GM21825 (cell line): ENCODE measurements around the gene PEAK3.

ENCODE experiments used
- ATAC-seq: cut with Tn5 transposase; IDR thresholded peaks from one replicate; pipeline ENCODE4 v1.9.1; 2021; ENCODE audit warnings: mild to moderate bottlenecking, moderate library complexity; ENCODE audit not compliant: unreplicated experiment

PEAK3 gene

DNA sequence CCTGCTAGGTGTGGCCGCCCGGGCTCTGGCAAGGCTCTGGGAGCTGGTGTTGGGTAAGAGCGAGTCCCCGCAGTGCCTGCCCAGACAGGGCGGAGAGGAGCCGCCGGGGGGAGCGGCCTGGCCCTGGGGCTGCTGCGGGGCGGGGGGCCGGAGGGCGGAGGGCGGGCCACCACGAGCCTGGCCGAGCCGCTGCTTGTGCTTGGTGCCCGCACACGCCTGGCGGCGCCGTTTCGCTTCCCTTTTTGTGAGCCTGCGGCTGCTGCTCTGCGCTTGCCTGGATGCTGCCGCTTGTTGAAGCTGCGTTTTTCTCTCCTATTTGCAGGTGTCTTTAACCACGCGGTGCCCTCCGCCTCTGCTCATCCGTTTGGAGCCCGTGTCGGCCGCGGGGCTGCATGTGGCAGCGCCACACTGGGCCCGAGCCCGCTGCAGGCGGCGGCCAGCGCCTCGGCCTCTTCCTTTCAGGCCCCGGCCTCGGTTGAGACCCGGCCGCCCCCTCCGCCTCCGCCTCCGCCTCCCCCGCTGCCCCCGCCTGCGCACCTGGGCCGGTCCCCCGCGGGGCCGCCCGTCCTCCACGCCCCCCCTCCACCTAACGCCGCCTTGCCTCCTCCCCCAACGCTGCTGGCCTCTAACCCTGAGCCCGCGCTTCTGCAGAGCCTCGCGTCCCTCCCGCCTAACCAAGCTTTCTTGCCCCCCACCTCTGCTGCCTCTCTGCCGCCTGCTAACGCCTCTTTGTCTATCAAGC, 54.4 kb downstream of the PEAK3 start:
- ATAC-seq, result no peak

DNA sequence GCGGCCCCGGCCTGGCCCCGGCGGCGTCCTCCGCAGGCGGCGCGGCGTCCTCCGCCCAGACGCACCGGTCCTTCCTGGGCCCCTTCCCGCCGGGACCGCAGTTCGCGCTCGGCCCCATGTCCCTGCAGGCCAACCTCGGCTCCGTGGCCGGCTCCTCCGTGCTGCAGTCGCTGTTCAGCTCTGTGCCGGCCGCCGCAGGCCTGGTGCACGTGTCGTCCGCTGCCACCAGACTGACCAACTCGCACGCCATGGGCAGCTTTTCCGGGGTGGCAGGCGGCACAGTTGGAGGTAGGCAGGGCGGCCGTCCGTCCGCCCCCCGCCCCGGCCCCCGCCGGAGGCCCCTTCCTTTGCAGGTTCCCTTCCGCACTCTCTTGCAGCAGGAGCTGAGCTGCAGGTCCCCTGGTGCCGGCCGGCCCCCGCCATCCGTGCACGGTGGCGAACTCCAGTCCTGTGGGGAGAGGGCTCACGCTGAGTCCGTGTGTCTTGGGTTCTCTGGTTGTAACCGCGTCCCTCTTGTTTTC, 55.1 kb downstream of the PEAK3 start:
- no peak for ATAC-seq

DNA sequence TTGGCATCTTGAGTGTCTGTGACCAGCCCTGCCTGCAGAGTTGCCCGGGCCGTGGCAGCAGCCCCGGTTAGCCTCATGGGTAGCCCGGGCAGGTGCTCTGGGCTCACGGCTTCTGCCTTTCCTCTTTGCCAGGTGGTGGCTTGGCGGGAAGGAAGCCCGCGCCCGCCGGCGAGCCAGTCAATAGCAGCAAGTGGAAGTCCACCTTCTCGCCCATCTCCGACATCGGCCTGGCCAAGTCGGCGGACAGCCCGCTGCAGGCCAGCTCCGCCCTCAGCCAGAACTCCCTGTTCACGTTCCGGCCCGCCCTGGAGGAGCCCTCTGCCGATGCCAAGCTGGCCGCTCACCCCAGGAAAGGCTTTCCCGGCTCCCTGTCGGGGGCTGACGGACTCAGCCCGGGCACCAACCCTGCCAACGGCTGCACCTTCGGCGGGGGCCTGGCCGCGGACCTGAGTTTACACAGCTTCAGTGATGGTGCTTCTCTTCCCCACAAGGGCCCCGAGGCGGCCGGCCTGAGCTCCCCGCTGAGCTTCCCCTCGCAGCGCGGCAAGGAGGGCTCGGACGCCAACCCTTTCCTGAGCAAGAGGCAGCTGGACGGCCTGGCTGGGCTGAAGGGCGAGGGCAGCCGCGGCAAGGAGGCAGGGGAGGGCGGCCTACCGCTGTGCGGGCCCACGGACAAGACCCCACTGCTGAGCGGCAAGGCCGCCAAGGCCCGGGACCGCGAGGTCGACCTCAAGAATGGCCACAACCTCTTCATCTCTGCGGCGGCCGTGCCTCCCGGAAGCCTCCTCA, 55.7 kb downstream of the PEAK3 start:
- no peak for ATAC-seq

DNA sequence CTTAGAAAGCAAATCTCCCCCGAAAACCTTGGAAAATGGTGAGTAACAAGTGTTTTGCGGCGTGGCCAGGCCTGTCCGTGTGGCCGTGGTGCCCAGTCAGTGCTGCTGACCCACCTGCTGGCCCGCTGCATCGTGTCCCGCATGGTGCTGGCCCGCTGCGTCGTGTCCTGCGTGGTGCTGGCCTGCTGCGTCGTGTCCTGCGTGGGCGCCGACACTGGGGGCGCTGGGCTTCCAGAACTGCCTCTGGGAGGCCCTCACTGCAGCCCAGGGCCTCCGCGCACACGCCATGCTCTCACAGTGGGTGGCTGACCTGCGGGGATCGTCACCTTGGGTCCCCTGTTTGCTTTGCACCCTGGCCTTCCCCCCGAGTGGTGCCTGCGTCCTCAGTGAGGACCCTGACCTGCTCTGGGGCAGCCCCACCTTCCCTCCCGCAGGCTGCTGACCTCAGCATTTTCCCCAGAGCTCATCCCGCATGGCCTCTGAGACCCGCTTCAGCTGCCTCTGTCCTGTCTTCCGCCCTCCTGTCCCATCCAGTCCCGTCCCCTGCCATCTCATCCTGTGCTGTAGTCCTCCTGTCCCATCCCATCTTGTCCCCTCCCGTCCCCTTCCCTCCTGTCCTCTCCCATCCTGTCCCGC, 56.4 kb downstream of the PEAK3 start:
- ATAC-seq, result no peak

DNA sequence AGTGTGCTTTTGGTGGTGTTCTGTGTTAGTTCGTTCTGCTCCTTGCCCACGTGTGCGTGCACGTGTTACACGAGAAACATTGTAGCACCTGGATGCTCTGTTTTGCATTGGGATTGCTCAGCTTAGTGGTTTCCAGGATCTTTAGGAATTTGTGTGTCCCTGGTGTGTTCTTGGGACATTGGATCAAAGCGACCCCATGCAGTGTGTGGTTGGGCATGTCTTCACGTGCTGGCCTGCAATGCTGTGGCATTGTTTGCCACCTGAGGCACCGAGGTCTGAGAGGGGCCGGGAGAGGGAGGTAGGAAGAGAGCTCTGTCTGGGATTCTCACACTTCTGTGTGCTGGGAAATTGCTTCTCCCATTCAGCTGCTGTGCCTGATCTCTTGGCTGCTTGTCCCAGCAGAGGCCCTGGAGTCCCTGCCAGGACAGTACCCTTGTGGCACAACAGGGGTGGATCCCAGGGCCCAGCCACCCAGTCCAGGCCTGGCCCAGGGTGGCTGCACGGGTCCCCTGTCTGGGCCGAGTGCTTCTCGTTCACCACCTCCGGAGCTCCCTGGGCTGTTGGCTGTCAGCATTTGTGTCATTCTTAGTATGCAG, 57.1 kb downstream of the PEAK3 start:
- ATAC-seq, result no peak
